Lower lobe of right lung (tissue), 2 donors: Measurements from ENCODE around the gene AMZ1. TPM values are rescaled to one million over a fixed set of nuclear protein-coding genes. Genes with fewer than 3 reads are reported as not detected.

Experiments used
- ATAC-seq, 2 donors: fragments of 200-7000 bp; cut with Tn5 transposase; one replicate each; pipeline ENCODE4 v1.9.1; 2020 to 2022; ENCODE audit warnings: mild to moderate bottlenecking in 2 of 2, moderate library complexity in 2 of 2
- DNase-seq: peaks from one replicate; pipeline ENCODE4 v3.0.0-alpha.2; 2020
- H3K27ac ChIP-seq: fragments of 200-600 bp; one replicate; pipeline ENCODE4 v1.8.0; 2022
- H3K27me3 ChIP-seq: fragments of 200-600 bp; one replicate; pipeline ENCODE4 v1.8.0; 2022; ENCODE audit warnings: low read depth
- H3K36me3 ChIP-seq: fragments of 200-600 bp; one replicate; pipeline ENCODE4 v1.8.0; 2022; ENCODE audit warnings: mild to moderate bottlenecking
- H3K4me1 ChIP-seq: fragments of 200-600 bp; one replicate; pipeline ENCODE4 v1.8.0; 2022
- H3K4me3 ChIP-seq: fragments of 200-600 bp; one replicate; pipeline ENCODE4 v1.8.0; 2022; ENCODE audit warnings: mild to moderate bottlenecking
- H3K9me3 ChIP-seq: fragments of 200-600 bp; one replicate; pipeline ENCODE4 v1.8.0; 2022
- CTCF ChIP-seq: fragments of 200-600 bp; IDR thresholded peaks from one replicate; pipeline ENCODE4 v1.8.0; 2022; ENCODE audit warnings: antibody characterized with exemption, mild to moderate bottlenecking
- intact Hi-C: fragments of 100-400 bp; cut with DNase I; formaldehyde crosslinking; loops from one replicate; pipeline ENCODE4 v1.11.0; 2022
- total RNA-seq: library from RNA; stranded (reverse); fragmentation: NEBNext Ultra II Directional; extraction: Animal tissue kit (Norgen Biotek cat#: 25700); gene quantifications from one replicate; pipeline ENCODE4 v1.2.1, GENCODE V29; 2021
- donor health status: DM: no; HTN: yes; CAD: no; lungs with severe emphysema.

AMZ1 gene
- total RNA-seq, 1 donor from 2014 or later = 0.47 TPM

GRCh38 chr7:2681929-2682799 lies 5.8 kb upstream of the AMZ1 start:
- Histone ChIP-seq H3K36me3 (no peaks in the 10 kb centered on the region), H3K27ac (no peak overlapping the region), H3K4me1 (peaks cover 6% of the 10 kb centered on the region), H3K9me3 (no peaks in the 10 kb centered on the region), H3K27me3 (peaks cover 30% of the 10 kb centered on the region), H3K4me3 (no peak overlapping the region)
- intact Hi-C loops = no loop called here
- no peak for ATAC-seq
- no peak for DNase-seq
- TF ChIP-seq CTCF = no peak

- H3K27me3 ChIP-seq = peaks cover 50% of the 10 kb centered on the region
- H3K9me3 ChIP-seq = no peaks in the 10 kb centered on the region
- H3K4me1 ChIP-seq = peaks cover 26% of the 10 kb centered on the region
- DNase-seq (no peak), ATAC-seq (no peak)
- intact Hi-C loops = no loop called here
- no peak overlapping the region for H3K27ac ChIP-seq
- H3K36me3 ChIP-seq = no peaks in the 10 kb centered on the region
- TF ChIP-seq CTCF = no peak
- no peak overlapping the region for H3K4me3 ChIP-seq
Measured at GRCh38 chr7:2684501-2684900, 3.5 kb upstream of the AMZ1 start.

GRCh38 chr7:2686101-2686500 lies 1.9 kb upstream of the AMZ1 start:
- H3K9me3 ChIP-seq = no peaks in the 10 kb centered on the region
- DNase-seq = no peak
- no peak overlapping the region for H3K27ac ChIP-seq
- intact Hi-C loops = no loop called here
- peaks cover 54% of the 10 kb centered on the region for H3K27me3 ChIP-seq
- TF ChIP-seq CTCF = no peak
- H3K36me3 ChIP-seq = no peaks in the 10 kb centered on the region
- H3K4me1 ChIP-seq = peaks cover 21% of the 10 kb centered on the region
- no peak overlapping the region for H3K4me3 ChIP-seq
- ATAC-seq = no peak

- peak overlapping the region; percentile 11 for H3K4me3 ChIP-seq
- ATAC-seq (peak; percentile 31 to 33), DNase-seq (no peak)
Measured at GRCh38 chr7:2687338-2687869, 598 bp upstream of the AMZ1 start.

More at GRCh38 chr7:2687338-2687869, 598 bp upstream of the AMZ1 start:
- Histone ChIP-seq H3K9me3 (no peaks in the 10 kb centered on the region), H3K4me1 (peaks cover 20% of the 10 kb centered on the region), H3K36me3 (no peaks in the 10 kb centered on the region), H3K27me3 (peaks cover 51% of the 10 kb centered on the region), H3K27ac (no peak overlapping the region)
- intact Hi-C loops = no loop called here
- TF ChIP-seq CTCF = no peak
